Stimulated activated CD4-positive, alpha-beta T cell treated with anti-CD3 and anti-CD28 coated beads, Interleukin-1b, Interleukin-23, amount 100 ng/mL, for 48 hours (primary cell): Measurements from ENCODE around the gene TMA7B.

ENCODE experiments used
- DNase-seq: peaks from one replicate; pipeline ENCODE4 v3.0.0-alpha.2; 2020

Gene TMA7B

DNA sequence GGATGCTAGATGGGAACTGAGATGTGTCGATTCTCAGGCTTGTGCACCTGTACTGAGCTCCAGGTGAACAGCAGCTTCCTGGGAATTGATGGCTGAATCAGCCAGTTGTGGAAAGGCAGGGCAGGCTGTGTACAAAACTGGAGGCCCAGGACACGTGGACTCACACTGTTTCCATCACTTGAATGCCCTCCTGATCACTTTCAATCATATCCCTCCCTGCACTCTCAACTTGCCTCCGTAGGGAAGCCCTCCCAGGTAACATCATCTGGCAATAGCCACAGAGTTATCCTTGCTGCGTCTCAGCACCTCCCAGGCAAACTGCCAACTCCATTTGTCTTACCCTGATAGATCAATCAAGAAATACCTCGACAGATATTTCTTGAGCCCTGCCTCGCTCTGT, 44.6 kb downstream of the TMA7B start:
- no peak for DNase-seq

DNA sequence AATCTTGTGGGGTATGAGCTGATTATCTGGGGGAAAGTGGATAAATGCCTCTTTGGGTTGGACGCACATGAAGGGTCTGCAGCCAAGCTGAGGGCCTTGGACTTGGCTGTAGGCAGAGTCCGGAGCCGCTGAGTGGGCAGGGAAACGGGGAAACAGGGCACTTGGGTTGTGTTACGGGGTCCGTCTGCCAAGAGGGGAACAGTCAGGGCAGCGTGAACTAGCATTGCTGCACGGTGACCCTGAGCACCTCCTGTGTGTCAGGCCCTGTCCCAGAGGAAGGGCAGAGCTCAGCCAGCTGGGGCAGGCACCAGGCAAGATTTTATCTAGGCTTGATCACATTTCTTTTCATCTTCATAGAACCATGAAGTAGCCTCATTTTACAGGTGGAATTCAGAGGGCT, 46.4 kb downstream of the TMA7B start:
- DNase-seq = no peak

DNA sequence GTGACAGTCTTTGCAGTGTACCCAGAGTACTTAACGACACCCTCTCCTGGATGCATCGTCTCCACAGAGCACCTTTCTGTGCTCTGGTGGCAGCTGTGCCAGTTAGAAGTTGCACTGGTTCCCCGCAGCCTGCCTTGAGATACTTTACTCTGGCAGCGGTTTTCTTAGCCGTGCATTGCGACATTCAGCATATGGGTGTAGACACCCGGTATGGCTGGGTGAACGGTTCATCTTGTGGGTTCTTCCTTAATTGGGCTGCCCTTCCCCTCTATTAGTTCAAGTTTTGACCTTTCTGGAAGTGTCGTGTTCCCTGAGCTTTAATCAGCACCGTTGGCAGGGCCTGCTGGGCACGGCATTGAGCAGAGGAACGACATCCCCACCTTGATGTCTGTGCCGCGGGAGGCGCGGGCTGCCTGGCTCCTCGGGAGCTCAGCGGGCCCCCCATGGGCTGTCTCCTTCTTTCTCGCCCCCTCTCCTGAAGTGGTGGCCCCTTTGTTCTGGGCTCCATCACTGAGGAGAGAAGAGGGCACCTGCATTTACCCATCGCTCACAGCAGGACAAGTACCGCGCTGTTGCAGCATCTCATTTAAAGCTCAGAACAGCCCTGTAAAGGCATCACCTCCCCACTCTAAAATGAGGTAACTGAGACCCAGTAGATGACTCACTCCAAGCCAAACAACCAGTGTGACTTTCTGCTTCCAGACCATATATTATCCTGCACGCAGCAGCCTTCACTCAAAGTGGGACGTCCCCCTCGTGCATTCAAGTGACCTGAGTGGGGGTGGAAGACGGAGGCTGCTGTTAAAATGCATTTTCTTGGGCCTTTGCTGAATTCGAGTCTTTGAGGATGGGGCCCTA, 47.9 kb downstream of the TMA7B start:
- no peak for DNase-seq

DNA sequence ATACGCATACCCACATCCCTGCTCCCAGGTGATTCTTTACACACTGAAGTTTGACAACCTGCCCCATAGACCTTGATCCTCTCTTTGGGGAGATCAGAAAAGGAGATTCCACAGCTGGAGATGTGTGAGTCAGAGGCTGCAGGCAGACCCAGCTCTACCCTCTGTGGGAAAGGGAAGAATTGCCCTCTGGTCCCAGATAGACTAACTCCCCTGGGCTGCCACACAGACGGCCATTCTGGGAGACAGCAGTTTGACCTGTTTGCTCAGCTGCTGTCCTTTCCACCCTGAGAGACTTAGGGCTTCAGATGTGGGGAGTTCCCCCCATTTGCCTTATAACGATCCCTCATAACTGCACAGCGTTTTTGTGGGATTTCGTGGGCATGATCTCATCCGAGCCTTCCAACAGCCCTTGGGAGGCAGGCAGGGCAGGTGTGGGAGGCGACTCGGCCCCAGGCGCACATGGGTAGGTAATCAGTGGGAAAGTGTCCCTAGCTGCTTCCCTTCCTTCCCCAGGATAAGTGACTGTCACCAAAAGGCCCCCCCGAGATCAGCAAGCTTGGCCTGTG, 48.6 kb downstream of the TMA7B start:
- no peak for DNase-seq

DNA sequence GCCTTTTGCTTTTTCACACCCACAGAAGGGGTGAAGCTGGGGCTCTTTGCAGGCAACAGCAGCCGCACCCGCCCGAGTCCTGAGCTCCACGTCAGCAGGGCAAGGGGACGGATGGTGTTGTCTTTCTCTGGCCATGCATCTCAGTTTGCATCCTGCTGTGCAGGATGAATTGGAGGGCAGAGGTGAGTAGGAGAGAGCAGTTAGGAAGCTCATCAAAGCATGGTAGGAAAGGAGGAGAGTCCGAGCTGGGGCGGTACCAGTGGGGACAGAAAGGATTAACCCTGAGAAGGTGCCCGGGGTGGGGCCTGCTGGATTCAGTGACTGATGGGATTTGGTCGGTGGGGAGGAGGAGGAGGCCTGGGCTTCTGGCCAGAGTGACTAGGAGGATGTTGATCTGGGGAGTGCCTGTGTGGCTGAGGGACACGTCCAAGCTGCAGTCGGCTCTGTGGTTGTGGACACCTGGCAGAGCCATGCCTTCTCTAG, 49.1 kb downstream of the TMA7B start:
- no peak for DNase-seq

DNA sequence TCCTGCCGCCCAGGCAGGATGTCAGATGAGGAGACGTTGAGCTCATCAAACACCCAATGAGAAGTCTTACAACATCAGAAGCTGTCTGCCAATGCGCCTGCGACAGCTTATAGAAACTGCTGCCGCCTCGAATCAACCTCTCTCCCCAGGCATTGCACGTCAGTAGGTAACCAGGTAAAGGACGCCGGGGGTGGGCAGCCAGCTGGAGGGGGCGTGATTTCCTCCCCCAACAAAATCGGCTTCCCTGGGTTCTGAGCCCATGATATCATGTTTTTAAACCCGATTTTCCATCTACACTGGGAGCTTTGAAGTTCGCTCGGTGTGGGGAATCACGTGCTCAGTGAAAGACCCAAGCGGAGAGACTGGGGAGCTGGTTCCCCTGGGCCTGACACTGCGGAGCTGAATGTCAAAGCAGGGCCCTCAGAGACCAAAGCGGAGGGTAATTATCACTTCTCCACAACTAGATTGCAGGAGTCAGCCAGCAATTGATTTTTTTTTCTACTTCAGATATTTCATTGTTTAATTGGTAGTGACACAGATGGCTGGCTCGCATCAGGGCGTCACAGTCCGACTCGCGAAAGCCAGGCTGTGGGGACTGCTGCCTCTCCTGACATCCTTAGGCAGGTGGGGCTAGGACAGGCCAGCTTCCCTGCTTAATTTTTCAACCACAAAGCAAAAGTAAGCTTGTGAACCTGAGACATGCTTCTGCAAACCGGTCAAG, 49.9 kb downstream of the TMA7B start:
- peak; percentile 33 for DNase-seq

DNA sequence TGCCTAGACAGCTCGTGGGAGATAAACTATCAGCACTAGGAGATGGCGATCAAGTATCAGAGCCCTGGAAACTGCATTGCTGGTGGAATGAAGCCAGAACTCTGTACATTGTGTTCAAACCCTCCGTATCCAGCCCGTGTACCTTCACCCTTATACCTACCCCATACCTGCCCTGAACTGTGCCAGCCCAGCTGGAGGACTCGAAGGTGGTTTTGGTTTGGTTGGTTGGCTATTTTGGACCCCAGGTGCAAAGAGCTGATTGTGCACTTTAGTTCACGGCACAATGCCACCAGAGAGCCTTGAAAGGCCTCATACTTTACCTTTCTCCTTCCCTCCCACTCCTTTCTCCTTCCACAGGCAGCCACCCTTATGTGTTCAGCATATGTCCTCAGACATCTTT, 50.5 kb downstream of the TMA7B start:
- DNase-seq = no peak
